Measurements from ENCODE around the gene ASPSCR1. TPM values are rescaled to one million over a fixed set of nuclear protein-coding genes. Genes with fewer than 3 reads are reported as not detected.

The ASPSCR1 gene
- total RNA-seq, 1 donor from 2014 or later: 25.6 TPM

DNA sequence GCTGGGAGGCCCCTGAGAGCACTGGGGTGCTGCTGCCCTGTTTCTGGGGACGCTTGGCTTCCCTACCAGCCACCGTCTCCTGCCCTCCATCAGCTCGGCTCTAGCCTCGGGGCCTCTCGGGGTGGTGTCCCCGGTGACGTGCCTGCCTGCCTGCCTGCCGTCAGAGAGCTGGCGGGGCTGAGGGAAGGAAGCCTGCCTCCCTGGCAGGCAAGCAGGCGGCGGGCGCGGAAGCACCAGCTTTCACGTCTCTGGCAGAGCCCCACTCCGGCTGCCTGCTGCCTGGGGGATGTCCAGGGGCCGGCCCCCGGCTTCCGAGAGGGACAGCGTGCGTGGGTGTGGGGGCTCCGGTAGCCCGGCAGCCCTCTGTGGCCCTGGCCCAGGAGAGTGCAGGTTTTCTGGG lies 35.9 kb downstream of the ASPSCR1 start:
- Mint-ChIP-seq H3K4me1 (ENCODE audit: unreplicated experiment) (no peaks in the 10 kb centered on the region), H3K27me3 (ENCODE audit: unreplicated experiment) (peaks cover 2% of the 10 kb centered on the region), H3K36me3 (ENCODE audit: low read depth, unreplicated experiment) (no peaks in the 10 kb centered on the region), H3K27ac (ENCODE audit: unreplicated experiment) (no peak overlapping the region), H3K4me3 (ENCODE audit: unreplicated experiment) (no peak overlapping the region), H3K9me3 (ENCODE audit: unreplicated experiment) (no peaks in the 10 kb centered on the region)
- no peak for DNase-seq (ENCODE audit: low spot score)
- no peak for TF ChIP-seq CTCF (IDR thresholded peaks at IDR 0.05; ENCODE audit: unreplicated experiment)

DNA sequence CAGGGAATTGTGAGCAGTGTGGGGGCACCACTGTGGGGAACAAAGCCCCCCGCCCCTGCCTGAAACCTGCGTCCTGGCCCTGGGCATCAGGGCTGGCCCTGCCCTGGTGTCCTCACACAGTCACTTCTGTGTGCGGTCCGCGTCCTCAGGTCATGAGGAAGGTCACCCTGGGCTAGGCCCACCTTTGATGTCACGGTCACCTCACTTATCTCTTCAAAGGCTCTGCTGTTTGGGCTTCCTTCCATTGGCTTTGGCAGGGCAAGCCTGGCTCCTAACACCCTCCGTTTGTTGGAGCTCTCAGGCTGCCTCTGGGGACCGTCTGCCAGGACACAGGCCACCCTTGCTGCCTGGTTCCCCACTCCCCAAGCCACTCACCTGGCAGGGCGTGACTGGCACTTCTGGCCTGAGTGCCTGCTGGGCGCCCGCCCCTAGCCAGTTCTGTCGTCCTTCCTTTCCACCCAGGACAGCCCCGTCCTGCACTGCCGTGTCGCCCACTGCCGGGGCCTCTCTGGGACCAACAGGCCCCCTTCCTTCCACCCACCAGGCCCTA lies 36.4 kb downstream of the ASPSCR1 start:
- no peak for DNase-seq (ENCODE audit: low spot score)
- no peaks in the 10 kb centered on the region for H3K4me1 Mint-ChIP-seq (ENCODE audit: unreplicated experiment)
- no peak overlapping the region for H3K4me3 Mint-ChIP-seq (ENCODE audit: unreplicated experiment)
- H3K27ac Mint-ChIP-seq (ENCODE audit: unreplicated experiment): no peak overlapping the region
- no peaks in the 10 kb centered on the region for H3K9me3 Mint-ChIP-seq (ENCODE audit: unreplicated experiment)
- H3K27me3 Mint-ChIP-seq (ENCODE audit: unreplicated experiment): peaks cover 4% of the 10 kb centered on the region
- H3K36me3 Mint-ChIP-seq (ENCODE audit: low read depth, unreplicated experiment): peaks cover 4% of the 10 kb centered on the region
- no peak for TF ChIP-seq CTCF (IDR thresholded peaks at IDR 0.05; ENCODE audit: unreplicated experiment)

GRCh38 chr17:82014432-82014831 lies 37.0 kb downstream of the ASPSCR1 start:
- H3K4me1 Mint-ChIP-seq (ENCODE audit: unreplicated experiment): no peaks in the 10 kb centered on the region
- H3K27ac Mint-ChIP-seq (ENCODE audit: unreplicated experiment): no peak overlapping the region
- H3K4me3 Mint-ChIP-seq (ENCODE audit: unreplicated experiment): no peak overlapping the region
- TF ChIP-seq CTCF (IDR thresholded peaks at IDR 0.05; ENCODE audit: unreplicated experiment): no peak
- peaks cover 4% of the 10 kb centered on the region for H3K36me3 Mint-ChIP-seq (ENCODE audit: low read depth, unreplicated experiment)
- DNase-seq (ENCODE audit: low spot score): no peak
- H3K27me3 Mint-ChIP-seq (ENCODE audit: unreplicated experiment): peaks cover 4% of the 10 kb centered on the region
- H3K9me3 Mint-ChIP-seq (ENCODE audit: unreplicated experiment): no peaks in the 10 kb centered on the region

DNA sequence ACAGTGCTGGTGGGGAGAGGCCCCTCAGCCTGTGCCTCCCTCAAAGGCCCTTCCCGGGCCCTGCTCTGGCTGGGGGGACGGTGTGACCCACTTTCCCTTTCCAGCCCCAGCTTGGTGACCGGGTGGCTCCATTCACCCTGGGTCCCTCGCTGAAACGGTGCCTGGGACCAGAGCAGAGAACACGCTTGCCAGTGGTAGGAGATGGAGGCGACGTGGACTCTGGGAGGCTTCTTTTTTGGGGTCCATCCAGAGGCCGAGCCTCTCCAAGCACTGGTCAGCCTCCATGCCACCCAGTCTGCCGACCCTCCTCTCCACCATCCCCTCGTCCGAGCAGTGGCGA lies 37.5 kb downstream of the ASPSCR1 start:
- no peak overlapping the region for H3K27ac Mint-ChIP-seq (ENCODE audit: unreplicated experiment)
- H3K4me3 Mint-ChIP-seq (ENCODE audit: unreplicated experiment): no peak overlapping the region
- no peaks in the 10 kb centered on the region for H3K9me3 Mint-ChIP-seq (ENCODE audit: unreplicated experiment)

More for the DNA sequence above, 37.5 kb downstream of the ASPSCR1 start:
- Mint-ChIP-seq H3K27me3 (ENCODE audit: unreplicated experiment) (peaks cover 2% of the 10 kb centered on the region), H3K36me3 (ENCODE audit: low read depth, unreplicated experiment) (peaks cover 4% of the 10 kb centered on the region), H3K4me1 (ENCODE audit: unreplicated experiment) (no peaks in the 10 kb centered on the region)
- DNase-seq (ENCODE audit: low spot score): no peak
- TF ChIP-seq CTCF (IDR thresholded peaks at IDR 0.05; ENCODE audit: unreplicated experiment): no peak

Measured in endothelial cell (in vitro differentiated cells).